ENCODE measurements around the gene RHCE. TPM values are rescaled to one million over a fixed set of nuclear protein-coding genes. Genes with fewer than 3 reads are reported as not detected.

Gene RHCE
- total and polyA plus RNA-seq, 2 of the 8 experiments (the other 6 are each of a cell fraction or from before 2014, with no cell fraction given), result 0.23 to 0.50 TPM

- no peak overlapping the region for H2BK15ac ChIP-seq (ENCODE audit: low read length)
- no peak overlapping the region for H2BK5ac ChIP-seq (ENCODE audit: low read depth, low read length)
- H3K79me2 ChIP-seq (ENCODE audit: control insufficient read depth in 1 of 2, insufficient read depth in 2 of 2, low read length in 2 of 2), result peaks cover 0 to 50% of the 10 kb centered on the region in 2 experiments; a peak in 3 of 4 replicates
- no peak overlapping the region for H3K27ac ChIP-seq (ENCODE audit: low read depth, low read length)
- H2AK5ac ChIP-seq (ENCODE audit: low read depth, low read length), result no peak overlapping the region
- H2BK12ac ChIP-seq (ENCODE audit: low read depth, low read length), result no peak overlapping the region
- H4K20me1 ChIP-seq (replicated peaks in 1 of 2; ENCODE audit: control insufficient read depth in 1 of 2, insufficient read depth in 2 of 2, low read length in 2 of 2), result peaks cover 0 to 5% of the 10 kb centered on the region in 2 experiments
- H3K27me3 ChIP-seq (replicated peaks in 1 of 4; ENCODE audit: control insufficient read depth in 3 of 4, extremely low read depth in 1 of 4, insufficient read depth in 3 of 4, low read length in 3 of 4), result no peaks in the 10 kb centered on the region; a peak in 2 of 7 replicates
- H3K4ac ChIP-seq (replicated peaks; ENCODE audit: insufficient read length, low read depth, low read length), result no peak overlapping the region
- H3K9ac ChIP-seq (replicated peaks in 1 of 4; ENCODE audit: extremely low read depth in 1 of 4, low read depth in 3 of 4, low read length in 3 of 4), result peak overlapping the region in 2 of 4 experiments; percentile 49 to 70; a peak in 1 of 7 replicates
- no peak overlapping the region for H3K23ac ChIP-seq (ENCODE audit: insufficient read length)
- H2BK20ac ChIP-seq (ENCODE audit: low read length), result no peak overlapping the region
- no peak overlapping the region for H3K14ac ChIP-seq (ENCODE audit: insufficient read length)
- no peaks in the 10 kb centered on the region for H3K9me3 ChIP-seq (ENCODE audit: insufficient read depth in 2 of 2, low read depth in 1 of 2, low read length in 1 of 2)
- ChIA-PET CTCF (ENCODE audit: partially characterized antibody) (interaction anchor here (1.1 kb wide), 1 partner anchor 55 kb away, joined by 3 read pairs; no protein-coding TSS in a partner anchor), POLR2A (ENCODE audit: partially characterized antibody) (interaction anchor here (0.7 to 2.7 kb wide), 6 partner anchors 9 to 1753 kb away, joined by 3 to 7 read pairs (median 4); partner anchors contain the start of gene SYF2)
- H2BK120ac ChIP-seq (replicated peaks; ENCODE audit: low read depth, low read length), result no peak overlapping the region
- H4K5ac ChIP-seq (ENCODE audit: insufficient read length, low read depth, low read length), result no peak overlapping the region
- whole genome bisulfite sequencing, 2 experiments (ENCODE audit: extremely low coverage in 1 of 2, insufficient coverage in 1 of 2, insufficient read length in 1 of 2, insufficient replicate concordance in 2 of 2, low coverage in 1 of 2, low lambda C conversion rate in 2 of 2, missing lambda C conversion rate in 1 of 2), result 50% methylated on average over 6 of the region's 6 CpGs; no CpG with 5 or more reads in 1 of the 2 experiments
- no peaks in the 10 kb centered on the region for H3K36me3 ChIP-seq (ENCODE audit: control insufficient read depth in 2 of 4, insufficient read depth in 4 of 4, low read length in 3 of 4)
- 0 out of 7 replicates have a peak, but pooled peaks cover 0 to 3% (median 0%) of the 10 kb centered on the region in 4 experiments for H3K4me1 ChIP-seq (replicated peaks in 1 of 4; ENCODE audit: control insufficient read depth in 3 of 4, insufficient read depth in 4 of 4, low read length in 3 of 4)
- FAIRE-seq (no peak), DNase-seq (ENCODE audit: low read depth in 1 of 2, low spot score in 2 of 2) (no peak)
- peak overlapping the region; percentile 62 to 90 (median 69); a peak in 5 of 8 replicates for H3K4me3 ChIP-seq (ENCODE audit: extremely low read depth in 1 of 4, insufficient read depth in 2 of 4, low read depth in 3 of 4, low read length in 4 of 4)
- peaks cover 3% of the 10 kb centered on the region; the same call in 1 of the 2 replicates for H3K23me2 ChIP-seq (ENCODE audit: low read depth, low read length)
- no peak overlapping the region for H3K56ac ChIP-seq (replicated peaks; ENCODE audit: insufficient read length, low read depth, low read length)
- peak overlapping the region; percentile 59 to 74; a peak in 3 of 4 replicates for H3K4me2 ChIP-seq (ENCODE audit: insufficient read depth in 1 of 2, low read depth in 2 of 2, low read length in 2 of 2)
- no peak overlapping the region for H4K91ac ChIP-seq (replicated peaks; ENCODE audit: insufficient read length, low read length)
- H3K79me1 ChIP-seq (ENCODE audit: low read depth, low read length), result no peaks in the 10 kb centered on the region
- H3K18ac ChIP-seq (ENCODE audit: extremely low read depth, low read length), result no peak overlapping the region
- no peak overlapping the region for H2AFZ ChIP-seq (ENCODE audit: low read length)
- no peak overlapping the region for H4K8ac ChIP-seq (ENCODE audit: extremely low read depth, insufficient read depth, low read length)
- TF ChIP-seq PHF8 (conservative IDR thresholded peaks at IDR 0.05; ENCODE audit: low read depth, low read length) (no peak), TAF1 (IDR thresholded peaks at IDR 0.05; ENCODE audit: low read depth, low read length) (no peak), BRCA1 (IDR thresholded peaks at IDR 0.05; ENCODE audit: low read depth, low read length) (no peak), GABPA (IDR thresholded peaks at IDR 0.05; ENCODE audit: borderline replicate concordance, insufficient read depth, low read length) (no peak), SAP30 (IDR thresholded peaks at IDR 0.05; ENCODE audit: insufficient read depth, insufficient replicate concordance, low read length) (no peak), GTF2F1 (IDR thresholded peaks at IDR 0.05; ENCODE audit: borderline replicate concordance, low read depth, low read length) (no peak), BACH1 (IDR thresholded peaks at IDR 0.05; ENCODE audit: low read length) (no peak), JUND (IDR thresholded peaks at IDR 0.05; ENCODE audit: low read length) (no peak), FOSL1 (IDR thresholded peaks at IDR 0.05; ENCODE audit: insufficient read depth, low read depth, low read length) (no peak)
- TF ChIP-seq, protein P1, sequence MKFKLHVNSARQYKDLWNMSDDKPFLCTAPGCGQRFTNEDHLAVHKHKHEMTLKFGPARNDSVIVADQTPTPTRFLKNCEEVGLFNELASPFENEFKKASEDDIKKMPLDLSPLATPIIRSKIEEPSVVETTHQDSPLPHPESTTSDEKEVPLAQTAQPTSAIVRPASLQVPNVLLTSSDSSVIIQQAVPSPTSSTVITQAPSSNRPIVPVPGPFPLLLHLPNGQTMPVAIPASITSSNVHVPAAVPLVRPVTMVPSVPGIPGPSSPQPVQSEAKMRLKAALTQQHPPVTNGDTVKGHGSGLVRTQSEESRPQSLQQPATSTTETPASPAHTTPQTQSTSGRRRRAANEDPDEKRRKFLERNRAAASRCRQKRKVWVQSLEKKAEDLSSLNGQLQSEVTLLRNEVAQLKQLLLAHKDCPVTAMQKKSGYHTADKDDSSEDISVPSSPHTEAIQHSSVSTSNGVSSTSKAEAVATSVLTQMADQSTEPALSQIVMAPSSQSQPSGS (IDR thresholded peaks at IDR 0.05; ENCODE audit: low read length), result no peak
These were observed 11.5 kb upstream of the RHCE start for GRCh38 chr1:25431955-25432719.

Data from H1 (cell line).